IMR-90 (cell line): Measurements from ENCODE around the gene PRR5. TPM values are rescaled to one million over a fixed set of nuclear protein-coding genes. Genes with fewer than 3 reads are reported as not detected.

ENCODE experiments used
- ATAC-seq: fragments of 200-7000 bp; cut with Tn5 transposase; 2 replicates; pipeline ENCODE4 v1.9.1; 2020; ENCODE audit warnings: low read depth, mild to moderate bottlenecking, moderate library complexity
- BruUV-seq: library from RNA; stranded (reverse); fragments of 400-500 nt; replicated peaks from 2 replicates; lab custom pipeline; 2021; lab: Mats Ljungman, UMichigan
- CTCF ChIA-PET: fragments of 300-600 bp; formaldehyde crosslinking; extraction: SDS; loops from one replicate; lab custom pipeline; 2021; ENCODE audit warnings: antibody characterized with exemption; lab: Yijun Ruan, JAX
- POLR2A ChIA-PET: fragments of 300-600 bp; sonication (Branson Sonifier 250); formaldehyde crosslinking; loops from one replicate; lab custom pipeline; 2022; ENCODE audit warnings: antibody characterized with exemption; ENCODE audit not compliant: unreplicated experiment; lab: Charles Lee
- DNase-seq: peaks from one replicate; pipeline ENCODE4 v3.0.0; 2013
- H2AFZ ChIP-seq: replicated peaks from 2 replicates; pipeline ENCODE3; 2013; ENCODE audit warnings: low read length, mild to moderate bottlenecking; ENCODE audit not compliant: poor library complexity
- H2AK5ac ChIP-seq: 2 replicates; pipeline ENCODE4 v1.6.1; 2013; ENCODE audit warnings: low read depth, low read length, inconsistent platforms
- H2AK9ac ChIP-seq: replicated peaks from 2 replicates; pipeline ENCODE3; 2013; ENCODE audit warnings: mild to moderate bottlenecking, low read depth, low read length, moderate library complexity; ENCODE audit not compliant: poor library complexity
- H2BK120ac ChIP-seq: 2 replicates; pipeline ENCODE4 v1.6.1; 2013; ENCODE audit warnings: low read depth, low read length, inconsistent platforms
- H2BK15ac ChIP-seq: 3 replicates; pipeline ENCODE4 v1.6.1; 2013; ENCODE audit warnings: low read depth, low read length, inconsistent platforms
- H2BK20ac ChIP-seq: 2 replicates; pipeline ENCODE4 v1.6.1; 2013; ENCODE audit warnings: low read depth, mild to moderate bottlenecking, inconsistent platforms, low read length, moderate library complexity
- H2BK5ac ChIP-seq: 2 replicates; pipeline ENCODE4 v1.6.1; 2013; ENCODE audit warnings: mild to moderate bottlenecking, low read depth, low read length, inconsistent platforms; ENCODE audit not compliant: poor library complexity, severe bottlenecking
- H3K14ac ChIP-seq: replicated peaks from 2 replicates; pipeline ENCODE4 v1.6.1; 2013; ENCODE audit warnings: low read depth, low read length, inconsistent platforms
- H3K18ac ChIP-seq: 2 replicates; pipeline ENCODE4 v1.6.1; 2013; ENCODE audit warnings: low read depth, low read length, control low read depth
- H3K23ac ChIP-seq: 2 replicates; pipeline ENCODE4 v1.6.1; 2013; ENCODE audit warnings: low read depth, low read length, inconsistent platforms
- H3K27ac ChIP-seq: 2 replicates; pipeline ENCODE4 v1.5.1; 2013; ENCODE audit warnings: mild to moderate bottlenecking, control low read depth, low read length; ENCODE audit not compliant: insufficient read depth
- H3K27me3 ChIP-seq: 2 replicates; pipeline ENCODE4 v1.6.1; 2013; ENCODE audit warnings: low read length; ENCODE audit not compliant: control insufficient read depth, insufficient read depth
- H3K36me3 ChIP-seq: 2 replicates; pipeline ENCODE4 v1.6.1; 2013; ENCODE audit warnings: low read length, mixed read lengths; ENCODE audit not compliant: control insufficient read depth, insufficient read depth
- H3K4ac ChIP-seq: 2 replicates; pipeline ENCODE4 v1.6.1; 2013; ENCODE audit warnings: low read depth, low read length, inconsistent platforms
- H3K4me1 ChIP-seq: 2 replicates; pipeline ENCODE4 v1.6.1; 2013; ENCODE audit warnings: low read length, mixed read lengths; ENCODE audit not compliant: control insufficient read depth, insufficient read depth
- H3K4me2 ChIP-seq: 2 replicates; pipeline ENCODE4 v1.6.1; 2013; ENCODE audit warnings: low read depth, mild to moderate bottlenecking, control low read depth, low read length, moderate library complexity
- H3K4me3 ChIP-seq: 2 replicates; pipeline ENCODE4 v1.5.1; 2013; ENCODE audit warnings: low read depth, mild to moderate bottlenecking, control low read depth, low read length, moderate library complexity; ENCODE audit not compliant: insufficient read depth
- H3K56ac ChIP-seq: 2 replicates; pipeline ENCODE4 v1.6.1; 2013; ENCODE audit warnings: low read length, inconsistent platforms; ENCODE audit not compliant: insufficient read depth; ENCODE audit errors: extremely low read depth
- H3K79me1 ChIP-seq, 2 experiments: 2 replicates each; pipeline ENCODE4 v1.6.1; 2013; ENCODE audit warnings: low read length in 2 of 2, inconsistent platforms in 1 of 2, low read depth in 1 of 2
- H3K9ac ChIP-seq: 2 replicates; pipeline ENCODE4 v1.6.1; 2013; ENCODE audit warnings: low read depth, low read length, control low read depth
- H3K9me1 ChIP-seq: 2 replicates; pipeline ENCODE4 v1.6.1; 2013; ENCODE audit warnings: low read length, inconsistent platforms; ENCODE audit not compliant: insufficient read depth
- H3K9me3 ChIP-seq: 2 replicates; pipeline ENCODE4 v1.6.1; 2013; ENCODE audit warnings: low read length; ENCODE audit not compliant: control insufficient read depth, insufficient read depth
- H4K20me1 ChIP-seq: 2 replicates; pipeline ENCODE4 v1.6.1; 2013; ENCODE audit warnings: low read length, inconsistent platforms; ENCODE audit not compliant: insufficient read depth
- H4K5ac ChIP-seq: 2 replicates; pipeline ENCODE4 v1.6.1; 2013; ENCODE audit warnings: mild to moderate bottlenecking, low read depth, low read length, control low read depth
- H4K8ac ChIP-seq, 2 experiments: 2 replicates each; pipeline ENCODE4 v1.6.1; 2013; ENCODE audit warnings: low read depth in 2 of 2, low read length in 2 of 2, control low read depth in 1 of 2, inconsistent platforms in 1 of 2
- H4K91ac ChIP-seq: 2 replicates; pipeline ENCODE4 v1.6.1; 2013; ENCODE audit warnings: low read depth, low read length, inconsistent platforms; ENCODE audit not compliant: insufficient read depth
- BHLHE40 ChIP-seq: fragments of 150-350 bp; IDR thresholded peaks from 2 replicates; pipeline ENCODE4 v1.6.1; 2016; ENCODE audit warnings: mild to moderate bottlenecking, low read depth, low read length
- CEBPB ChIP-seq: IDR thresholded peaks from 2 replicates; pipeline ENCODE4 v1.6.1; 2012; ENCODE audit warnings: low read depth, low read length, improper control_type of control experiment
- CHD1 ChIP-seq: IDR thresholded peaks from 2 replicates; pipeline ENCODE4 v1.6.1; 2012; ENCODE audit warnings: low read depth, low read length, improper control_type of control experiment
- FOS ChIP-seq: fragments of 150-350 bp; IDR thresholded peaks from 2 replicates; pipeline ENCODE4 v1.6.1; 2016; ENCODE audit warnings: low read depth, low read length
- MAFK ChIP-seq: IDR thresholded peaks from 2 replicates; pipeline ENCODE4 v1.6.1; 2012; ENCODE audit warnings: low read depth, low read length, improper control_type of control experiment
- MAZ ChIP-seq: IDR thresholded peaks from 2 replicates; pipeline ENCODE4 v1.6.1; 2012; ENCODE audit warnings: low read depth, mild to moderate bottlenecking, low read length, improper control_type of control experiment, moderate library complexity, borderline replicate concordance
- MXI1 ChIP-seq: IDR thresholded peaks from 2 replicates; pipeline ENCODE4 v1.6.1; 2012; ENCODE audit warnings: low read depth, mild to moderate bottlenecking, low read length, moderate library complexity, borderline replicate concordance
- NFE2L2 ChIP-seq: fragments of 150-350 bp; IDR thresholded peaks from 2 replicates; pipeline ENCODE4 v1.6.1; 2016; ENCODE audit warnings: low read depth, mild to moderate bottlenecking, low read length
- POLR2A ChIP-seq: IDR thresholded peaks from 2 replicates; pipeline ENCODE4 v1.6.1; 2012; ENCODE audit warnings: mild to moderate bottlenecking, low read depth, low read length
- RAD21 ChIP-seq: IDR thresholded peaks from 2 replicates; pipeline ENCODE4 v1.6.1; 2012; ENCODE audit warnings: low read length, improper control_type of control experiment
- RCOR1 ChIP-seq: IDR thresholded peaks from 2 replicates; pipeline ENCODE4 v1.6.1; 2012; ENCODE audit warnings: mild to moderate bottlenecking, low read length, improper control_type of control experiment; ENCODE audit not compliant: insufficient replicate concordance
- RFX5 ChIP-seq: IDR thresholded peaks from 2 replicates; pipeline ENCODE4 v1.8.0; 2012; ENCODE audit warnings: low read depth, mild to moderate bottlenecking, low read length, moderate library complexity
- SMC3 ChIP-seq: fragments of 150-350 bp; IDR thresholded peaks from 2 replicates; pipeline ENCODE4 v1.6.1; 2016; ENCODE audit warnings: low read depth, mild to moderate bottlenecking, antibody characterized with exemption, low read length, moderate library complexity
- WGBS, 2 experiments: methylation state at CpG; one replicate each; pipeline versions ENCODE4 v1.1.5 to v1.1.7; 2013; ENCODE audit warnings: missing lambda C conversion rate in 2 of 2; ENCODE audit not compliant: insufficient read length in 1 of 2; ENCODE audit errors: extremely low coverage in 2 of 2; 5-methylcytosine and 5-hydroxymethylcytosine counted together
- dilution Hi-C: fragments of 300-500 bp; cut with HindIII; formaldehyde crosslinking; loops from one replicate; pipeline ENCODE4 v1.14.3; 2018; ENCODE audit warnings: low sequenced_read_pairs; ENCODE audit not compliant: unreplicated experiment
- in situ Hi-C: fragments of 300-500 bp; cut with MboI; formaldehyde crosslinking; loops from 3 replicates; pipeline ENCODE4 v1.14.3; 2019; ENCODE audit warnings: low sequenced_read_pairs, inconsistent platforms, mixed read lengths
- intact Hi-C: fragments of 100-400 bp; cut with micrococcal nuclease; formaldehyde crosslinking; loops from 2 replicates; pipeline ENCODE4 v1.10.0; 2022
- polyA plus RNA-seq, 3 experiments: library from polyadenylated mRNA; depleted of rRNA; stranded (reverse); fragments of >200 nt; gene quantifications; 2 replicates each; pipeline ENCODE4 v1.2.3, GENCODE V29; 2012; ENCODE audit warnings: low replicate concordance in 1 of 3
- total RNA-seq: library from RNA; depleted of rRNA; stranded (reverse); fragments of >200 nt; gene quantifications from 2 replicates; pipeline ENCODE4 v1.2.3, GENCODE V29; 2012
- TF ChIP-seq, protein P1 (sequence below): fragments of 150-350 bp; IDR thresholded peaks from 2 replicates; pipeline ENCODE4 v1.6.1; 2017; ENCODE audit warnings: mild to moderate bottlenecking, antibody characterized with exemption, low read length, low read depth
- TF ChIP-seq, protein P2 (sequence below): fragments of 150-350 bp; IDR thresholded peaks from 2 replicates; pipeline ENCODE4 v1.6.1; 2016; ENCODE audit warnings: low read depth, mild to moderate bottlenecking, low read length, moderate library complexity, borderline replicate concordance

The PRR5 gene
- total and polyA plus RNA-seq, 2 of the 4 experiments (the other 2 are of a cell fraction): 8.1 to 24.3 TPM

DNA sequence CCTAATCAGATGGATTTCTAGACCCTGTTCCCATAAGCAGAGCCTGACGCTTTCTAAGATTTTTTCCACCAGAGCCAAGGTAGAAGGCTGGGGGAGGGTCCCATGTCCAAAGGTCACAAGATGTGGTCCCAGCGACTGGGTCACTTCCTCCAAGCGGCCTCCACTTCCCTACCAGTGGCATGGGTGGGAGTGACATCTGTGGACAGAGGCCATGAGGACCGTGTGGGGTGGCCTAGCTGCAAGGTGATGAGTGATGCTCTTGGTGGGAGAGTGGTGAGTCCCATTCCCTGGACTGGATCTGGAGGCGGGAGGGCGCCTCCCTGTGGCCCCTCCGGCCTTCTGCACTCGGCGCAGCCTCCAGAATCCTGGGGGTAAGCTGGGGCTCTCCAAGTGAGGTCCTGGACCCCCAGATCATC is 32.4 kb upstream of the PRR5 start:
- WGBS, 2 experiments: 74% methylated on average over 3 of the region's 9 CpGs; no CpG with 5 or more reads in 1 of the 2 experiments
- H3K18ac ChIP-seq: no peak overlapping the region; the same call in 1 of the 2 replicates
- H2BK120ac ChIP-seq: no peak overlapping the region
- no peaks in the 10 kb centered on the region for H3K9me3 ChIP-seq
- H3K9me1 ChIP-seq: no peaks in the 10 kb centered on the region
- no peak overlapping the region for H2BK20ac ChIP-seq
- H3K23ac ChIP-seq: 0 out of 2 replicates have a peak overlapping the region, but pooled peaks have one; percentile 42
- H4K20me1 ChIP-seq: peaks cover 18% of the 10 kb centered on the region
- H3K9ac ChIP-seq: peak overlapping the region; percentile 75
- H2AK9ac ChIP-seq: no peak overlapping the region
- H3K27me3 ChIP-seq: no peaks in the 10 kb centered on the region; the same call in 1 of the 2 replicates
- H3K4ac ChIP-seq: peak overlapping the region; percentile 70
- H3K36me3 ChIP-seq: no peaks in the 10 kb centered on the region; the same call in 1 of the 2 replicates
- H4K5ac ChIP-seq: no peak overlapping the region
- H3K4me1 ChIP-seq: peaks cover 16% of the 10 kb centered on the region; the same call in 1 of the 2 replicates
- H3K4me2 ChIP-seq: peak overlapping the region; percentile 86
- in situ Hi-C loops: no loop called here
- BruUV-seq: no TSS peak
- H3K14ac ChIP-seq: peak overlapping the region; percentile 80; the same call in 1 of the 2 replicates
- ChIA-PET POLR2A (no interaction called here), CTCF (interaction anchor here (0.6 to 1.7 kb wide), 3 partner anchors 12 to 15 kb away, joined by 3 to 10 read pairs (median 5); no protein-coding TSS in a partner anchor)
- ATAC-seq (peak; percentile 28), DNase-seq (peak; percentile 37)
- no peak overlapping the region for H3K56ac ChIP-seq
- no peak overlapping the region for H2BK15ac ChIP-seq
- no peak overlapping the region for H3K27ac ChIP-seq
- no peak overlapping the region; a peak in 1 of 4 replicates for H4K8ac ChIP-seq
- H3K4me3 ChIP-seq: peak overlapping the region; percentile 75
- peaks cover 3 to 15% of the 10 kb centered on the region in 2 experiments; a peak in 2 of 4 replicates for H3K79me1 ChIP-seq
- intact Hi-C loops: loop anchor here (5.0 kb wide), 1 partner anchor 677 kb away; no protein-coding TSS in a partner anchor
- H2AFZ ChIP-seq: peak overlapping the region; percentile 82
- dilution Hi-C loops: no loop called here
- no peak overlapping the region for H2BK5ac ChIP-seq
- H2AK5ac ChIP-seq: peak overlapping the region; percentile 23; the same call in 1 of the 2 replicates
- H4K91ac ChIP-seq: no peak overlapping the region
- TF ChIP-seq, protein P1, sequence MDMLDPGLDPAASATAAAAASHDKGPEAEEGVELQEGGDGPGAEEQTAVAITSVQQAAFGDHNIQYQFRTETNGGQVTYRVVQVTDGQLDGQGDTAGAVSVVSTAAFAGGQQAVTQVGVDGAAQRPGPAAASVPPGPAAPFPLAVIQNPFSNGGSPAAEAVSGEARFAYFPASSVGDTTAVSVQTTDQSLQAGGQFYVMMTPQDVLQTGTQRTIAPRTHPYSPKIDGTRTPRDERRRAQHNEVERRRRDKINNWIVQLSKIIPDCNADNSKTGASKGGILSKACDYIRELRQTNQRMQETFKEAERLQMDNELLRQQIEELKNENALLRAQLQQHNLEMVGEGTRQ: no peak
- TF ChIP-seq SMC3 (peak; percentile 43; the same call in 1 of the 2 replicates), NFE2L2 (no peak), BHLHE40 (no peak), RFX5 (no peak), MAZ (0 out of 2 replicates have a peak, but pooled peaks have one; percentile 19), POLR2A (no peak), FOS (no peak), RAD21 (peak; percentile 51), CHD1 (no peak), MXI1 (no peak), MAFK (no peak), CEBPB (no peak), RCOR1 (no peak)
- TF ChIP-seq, protein P2, sequence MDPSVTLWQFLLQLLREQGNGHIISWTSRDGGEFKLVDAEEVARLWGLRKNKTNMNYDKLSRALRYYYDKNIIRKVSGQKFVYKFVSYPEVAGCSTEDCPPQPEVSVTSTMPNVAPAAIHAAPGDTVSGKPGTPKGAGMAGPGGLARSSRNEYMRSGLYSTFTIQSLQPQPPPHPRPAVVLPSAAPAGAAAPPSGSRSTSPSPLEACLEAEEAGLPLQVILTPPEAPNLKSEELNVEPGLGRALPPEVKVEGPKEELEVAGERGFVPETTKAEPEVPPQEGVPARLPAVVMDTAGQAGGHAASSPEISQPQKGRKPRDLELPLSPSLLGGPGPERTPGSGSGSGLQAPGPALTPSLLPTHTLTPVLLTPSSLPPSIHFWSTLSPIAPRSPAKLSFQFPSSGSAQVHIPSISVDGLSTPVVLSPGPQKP: no peak
